Left hindlimb (tissue), 1 donor: Measurements from ENCODE around the gene SEMA6D.

Experiments used
- DNase-seq: peaks from one replicate; pipeline ENCODE4 v3.0.0-alpha.2; 2018

Gene SEMA6D

GRCh38 chr15:47717036-47717612 is at the start of gene SEMA6D:
Gene SEMA6D, plus strand, starts transcription at chr15:47717505. Its CDS starts 42,294 bp downstream, at chr15:47759799.
- peak; percentile 90 for DNase-seq

GRCh38 chr15:47669221-47669620 is 48.1 kb upstream of the SEMA6D start:
- no peak for DNase-seq

DNA sequence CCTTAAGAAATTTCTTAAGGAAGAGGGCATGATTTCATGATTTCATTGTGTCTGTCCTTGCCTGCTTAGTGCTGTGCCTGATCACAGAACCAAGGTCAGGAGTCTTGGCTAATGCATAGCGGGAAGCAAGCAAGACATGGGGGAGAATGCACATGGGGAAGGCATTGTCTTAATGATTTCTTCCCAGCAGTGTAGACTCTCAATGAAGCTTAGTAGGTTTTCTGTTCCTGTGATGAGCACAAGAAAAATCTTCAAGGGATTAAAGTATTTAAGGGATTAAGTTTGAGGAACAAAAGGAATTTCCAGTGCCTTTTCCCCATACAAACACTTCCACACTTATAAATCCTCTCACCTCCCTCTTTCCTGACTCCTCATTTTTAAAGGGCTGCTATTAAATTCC is 46.9 kb upstream of the SEMA6D start:
- DNase-seq = no peak

DNA sequence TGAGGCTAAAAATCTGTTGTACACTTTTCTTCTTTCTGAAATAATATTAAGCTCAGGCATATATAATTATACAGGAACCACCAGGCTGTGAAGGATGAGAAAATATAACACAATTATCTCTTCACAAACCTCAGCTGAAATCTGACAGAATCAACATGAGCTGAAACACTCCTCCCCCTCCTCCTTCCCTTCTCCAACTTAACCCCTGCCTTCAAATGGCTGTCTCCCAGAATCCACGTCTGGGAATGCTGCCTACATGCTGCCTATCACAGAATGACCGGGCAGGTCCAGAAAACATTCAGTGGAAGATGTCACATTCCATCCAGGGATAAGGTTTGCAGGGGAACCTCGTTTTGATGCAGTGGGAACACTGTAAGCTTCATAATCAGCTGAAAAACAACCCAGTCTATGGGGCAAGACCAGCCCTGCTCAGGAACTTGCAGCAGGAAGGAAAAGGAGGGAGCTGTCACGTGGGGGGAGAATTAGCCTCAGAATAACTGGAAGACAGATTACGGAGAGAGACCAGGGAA is 44.0 kb upstream of the SEMA6D start:
- DNase-seq = no peak

DNA sequence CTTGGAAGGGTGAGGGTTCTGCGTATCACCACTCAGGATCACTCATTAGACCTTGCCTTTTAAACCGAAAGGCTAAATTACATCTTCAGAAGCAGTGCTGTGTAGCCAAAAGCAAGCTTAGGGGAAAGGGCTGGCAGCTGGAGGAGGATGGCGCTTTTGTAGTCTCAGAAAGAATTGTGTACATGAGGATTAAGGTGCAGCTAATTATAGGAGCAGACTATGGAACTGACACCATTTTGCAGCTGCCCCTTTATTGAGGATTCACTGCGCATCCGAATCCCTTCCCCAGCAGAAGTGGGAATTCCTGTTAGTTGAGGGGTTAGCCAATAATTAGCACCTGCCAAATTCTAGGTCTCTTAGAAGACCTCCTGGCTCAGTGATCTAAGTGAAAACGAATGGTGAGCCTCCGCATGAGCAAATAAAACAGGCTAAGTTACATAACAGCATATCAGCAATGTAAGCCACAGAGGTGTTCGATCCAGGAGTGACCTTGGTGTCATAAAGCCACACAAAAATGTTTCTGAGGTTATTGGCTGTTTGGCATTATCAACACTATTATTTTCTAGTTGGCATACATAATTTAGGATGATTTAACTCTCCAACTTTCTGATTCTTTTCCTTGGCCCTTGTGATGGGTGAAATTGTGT is 42.6 kb upstream of the SEMA6D start:
- no peak for DNase-seq

- DNase-seq = no peak
Observed at GRCh38 chr15:47675735-47676134, 41.6 kb upstream of the SEMA6D start.

- no peak for DNase-seq
Observed at GRCh38 chr15:47678040-47678439, 39.3 kb upstream of the SEMA6D start.

DNA sequence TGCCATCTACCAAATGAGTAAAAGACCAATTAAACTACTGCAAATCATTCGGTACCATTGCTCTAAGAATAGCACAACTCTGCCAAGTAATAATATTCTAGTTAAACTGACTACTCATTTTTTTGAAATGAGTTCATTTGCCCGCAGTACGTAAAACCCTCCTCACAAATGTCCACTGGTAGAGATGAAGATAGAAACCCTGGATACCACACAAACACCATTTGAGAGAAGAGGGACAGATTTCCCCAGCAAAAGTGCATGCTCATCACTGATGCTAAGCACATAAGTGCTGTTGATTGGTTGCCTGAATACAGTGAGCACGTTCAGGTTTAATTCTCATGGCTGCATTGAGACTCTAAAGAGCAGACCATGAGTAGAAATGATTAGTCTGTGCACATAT is 34.6 kb upstream of the SEMA6D start:
- DNase-seq = no peak

DNA sequence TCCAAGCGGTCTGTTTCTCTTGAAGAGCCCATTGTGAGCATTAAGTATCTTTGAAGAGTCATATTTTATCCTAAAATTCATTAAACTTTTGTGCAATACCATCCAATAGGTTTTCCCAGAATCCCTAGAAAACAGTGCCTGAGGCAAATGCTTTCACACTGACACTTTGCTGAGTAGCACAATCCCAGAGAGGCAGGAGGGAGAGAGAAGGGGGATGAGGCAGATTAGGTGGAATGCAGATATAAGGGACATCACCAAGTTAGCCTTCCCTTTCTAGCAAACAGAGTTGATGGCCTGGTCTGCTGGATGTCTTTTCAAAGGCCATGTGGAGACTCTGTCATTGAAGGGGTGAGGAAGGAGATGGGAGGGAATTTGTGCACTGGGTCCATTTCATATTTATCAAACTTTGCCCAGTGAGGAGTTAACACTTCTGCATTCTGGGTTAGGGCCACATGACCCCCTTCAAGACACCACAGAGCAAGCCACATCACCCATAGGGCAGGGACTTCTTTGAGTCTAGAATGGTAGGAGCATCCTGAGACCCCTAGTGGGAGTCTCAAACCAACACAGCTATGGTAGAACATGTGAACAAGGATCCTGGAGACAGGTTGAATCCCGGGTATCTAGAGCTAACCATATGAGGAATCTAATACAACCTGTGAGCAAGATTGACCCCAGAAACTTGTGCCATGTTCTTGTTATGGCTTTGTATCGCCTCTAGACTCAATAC is 32.0 kb upstream of the SEMA6D start:
- no peak for DNase-seq

- DNase-seq = no peak
Observed at GRCh38 chr15:47688573-47689086, 28.7 kb upstream of the SEMA6D start.

DNA sequence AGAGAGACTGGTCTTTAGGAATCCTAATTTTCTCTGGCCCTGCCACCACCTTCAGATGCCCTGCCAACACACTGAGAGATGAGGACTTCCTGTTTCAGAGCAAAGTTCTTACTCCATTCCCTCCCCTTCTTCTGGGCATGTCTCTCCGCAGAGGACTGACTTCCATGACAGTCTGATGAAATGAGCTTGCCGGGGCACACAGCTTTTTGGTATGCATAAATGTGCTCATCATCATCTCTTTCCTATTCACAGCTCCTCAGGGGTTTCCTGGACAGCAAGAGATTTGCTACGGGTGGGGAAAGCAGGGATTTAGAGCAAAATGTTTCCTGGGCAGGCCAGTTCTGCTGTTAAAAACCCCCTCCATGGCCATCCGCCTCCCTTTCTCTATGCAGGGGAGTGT is 27.6 kb upstream of the SEMA6D start:
- no peak for DNase-seq

GRCh38 chr15:47691882-47692281 is 25.4 kb upstream of the SEMA6D start:
- no peak for DNase-seq

GRCh38 chr15:47696351-47696750 is 21.0 kb upstream of the SEMA6D start:
- DNase-seq = no peak

- no peak for DNase-seq
Observed at GRCh38 chr15:47705281-47705997, 11.9 kb upstream of the SEMA6D start.

DNA sequence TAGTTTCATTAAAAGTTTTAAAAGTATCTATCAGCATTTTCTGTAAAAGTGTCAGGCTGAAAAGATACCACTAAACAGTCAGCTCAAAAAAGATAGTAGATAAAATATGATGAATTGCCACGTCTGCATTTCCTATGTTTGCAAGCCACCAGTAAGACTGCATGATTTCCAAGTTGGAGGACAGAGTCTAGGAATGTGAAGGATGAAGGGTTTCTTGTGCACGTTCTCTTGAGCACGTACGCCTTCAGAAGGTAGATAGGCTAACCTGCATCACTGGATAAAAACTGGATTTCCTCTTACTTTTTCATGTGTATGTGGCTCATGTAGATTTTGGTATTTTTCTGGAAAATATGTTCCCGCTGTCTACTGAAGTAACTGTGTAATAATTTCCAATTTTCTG is 9.9 kb upstream of the SEMA6D start:
- no peak for DNase-seq

- DNase-seq = no peak
Observed at GRCh38 chr15:47708161-47708980, 8.9 kb upstream of the SEMA6D start.

DNA sequence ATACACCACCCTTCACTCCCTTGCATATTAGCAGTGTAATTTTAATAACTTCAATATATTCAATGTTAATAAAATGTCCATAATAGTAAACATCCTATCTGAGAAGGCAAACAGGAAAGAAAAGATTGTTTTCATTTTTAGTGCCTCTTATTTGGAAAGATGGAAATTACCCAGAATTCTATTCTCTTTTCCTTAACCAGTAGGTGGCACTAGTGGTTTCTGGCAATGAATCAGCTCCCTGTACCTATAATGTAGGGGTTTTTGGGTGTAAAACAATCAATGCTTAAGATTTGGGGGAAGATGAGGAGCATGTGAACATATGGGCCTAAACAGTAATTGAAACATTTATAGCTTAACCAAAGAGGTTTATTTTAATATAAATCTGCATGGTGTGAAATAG is 5.7 kb upstream of the SEMA6D start:
- DNase-seq = no peak

DNA sequence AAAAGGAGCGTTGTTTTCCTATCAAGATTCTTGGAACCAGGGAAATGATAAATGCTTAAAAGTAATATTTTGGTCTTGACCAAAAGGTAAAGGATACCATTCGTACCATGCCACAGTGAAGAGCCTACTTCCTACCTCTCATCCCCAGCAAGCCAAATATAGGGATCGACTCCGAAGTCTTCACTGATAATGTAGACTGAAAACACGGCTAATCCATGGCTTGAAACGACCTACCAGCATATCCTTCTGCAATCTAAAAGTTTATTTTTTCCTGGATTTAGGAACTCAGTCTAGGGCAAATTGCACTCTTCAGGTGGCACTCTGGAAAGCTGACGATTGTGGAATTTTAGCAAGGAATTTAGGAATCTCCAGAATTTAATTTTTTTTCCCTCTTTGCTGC is 1.9 kb upstream of the SEMA6D start:
- DNase-seq = no peak

GRCh38 chr15:47715856-47716445 is 1.4 kb upstream of the SEMA6D start:
- peak; percentile 75 for DNase-seq

- no peak for DNase-seq
Observed at GRCh38 chr15:47716516-47716915, 789 bp upstream of the SEMA6D start.

- peak; percentile 70 for DNase-seq
Observed at GRCh38 chr15:47718497-47719437, 1.5 kb downstream of the SEMA6D start.
